HepG2 (cell line): ENCODE results near the gene TTBK1. TPM values are rescaled to one million over a fixed set of nuclear protein-coding genes. Genes with fewer than 3 reads are reported as not detected.
A peak's percentile ranks its signal among the peaks of the same experiment; 100 is the strongest.

Source experiments
- DNMT3B ChIP-seq: conservative IDR thresholded peaks from 2 replicates; pipeline ENCODE4 v1.6.1; 2016; ENCODE audit warnings: missing biosample characterization, control low read depth
- ELF3 ChIP-seq: IDR thresholded peaks from 2 replicates; pipeline ENCODE4 v1.6.1; 2016; ENCODE audit warnings: missing genetic modification reagents, missing compliant biosample characterization
- FOXK1 ChIP-seq: sonication (generic); formaldehyde crosslinking; IDR thresholded peaks from 2 replicates; pipeline ENCODE4 v1.4.0; 2020; ENCODE audit warnings: low read depth, missing genetic modification reagents, borderline replicate concordance
- HDAC1 ChIP-seq: sonication (generic); formaldehyde crosslinking; IDR thresholded peaks from 2 replicates; pipeline ENCODE4 v1.5.1; 2020; ENCODE audit warnings: mild to moderate bottlenecking, missing genetic modification reagents
- HES4 ChIP-seq: sonication (generic); formaldehyde crosslinking; IDR thresholded peaks from 2 replicates; pipeline ENCODE4 v1.9.0; 2021; ENCODE audit warnings: mild to moderate bottlenecking, missing genetic modification reagents, borderline replicate concordance
- HOXA9 ChIP-seq: sonication (generic); formaldehyde crosslinking; IDR thresholded peaks from 2 replicates; pipeline ENCODE4 v1.8.1; 2022; ENCODE audit warnings: missing genetic modification reagents, mild to moderate bottlenecking, moderate library complexity, borderline replicate concordance
- MED8 ChIP-seq: sonication (generic); formaldehyde crosslinking; IDR thresholded peaks from 2 replicates; pipeline ENCODE4 v1.8.1; 2023; ENCODE audit warnings: mild to moderate bottlenecking, missing genetic modification reagents; ENCODE audit not compliant: insufficient replicate concordance
- NR2F6 ChIP-seq, 2 experiments: IDR thresholded peaks; 2 replicates each; pipeline ENCODE4 v1.6.1; 2016; ENCODE audit warnings: antibody characterized with exemption in 1 of 2, mild to moderate bottlenecking in 1 of 2
- PAWR ChIP-seq: sonication (generic); formaldehyde crosslinking; IDR thresholded peaks from 2 replicates; pipeline ENCODE4 v1.4.0; 2020; ENCODE audit warnings: missing genetic modification reagents, mild to moderate bottlenecking, borderline replicate concordance
- SALL2 ChIP-seq: sonication (generic); formaldehyde crosslinking; IDR thresholded peaks from 2 replicates; pipeline ENCODE4 v1.8.1; 2023; ENCODE audit warnings: mild to moderate bottlenecking, missing genetic modification reagents, inconsistent platforms
- YEATS4 ChIP-seq: sonication (generic); formaldehyde crosslinking; IDR thresholded peaks from 2 replicates; pipeline ENCODE4 v1.4.0; 2020; ENCODE audit warnings: missing genetic modification reagents, borderline replicate concordance
- ZNF121 ChIP-seq: sonication (generic); formaldehyde crosslinking; IDR thresholded peaks from 2 replicates; pipeline ENCODE4 v1.5.0; 2020; ENCODE audit warnings: mild to moderate bottlenecking, missing genetic modification reagents
- ZNF20 ChIP-seq: sonication (generic); formaldehyde crosslinking; IDR thresholded peaks from 2 replicates; pipeline ENCODE4 v1.4.0; 2020; ENCODE audit warnings: mild to moderate bottlenecking, moderate library complexity, missing genetic modification reagents
- ZNF235 ChIP-seq: sonication (generic); formaldehyde crosslinking; IDR thresholded peaks from 2 replicates; pipeline ENCODE4 v1.8.1; 2023; ENCODE audit warnings: mild to moderate bottlenecking, missing genetic modification reagents, borderline replicate concordance
- ZNF331 ChIP-seq: sonication (generic); formaldehyde crosslinking; IDR thresholded peaks from 2 replicates; pipeline ENCODE4 v1.4.0; 2020; ENCODE audit warnings: missing genetic modification reagents
- ZNF343 ChIP-seq: sonication (generic); formaldehyde crosslinking; IDR thresholded peaks from 2 replicates; pipeline ENCODE4 v1.4.0; 2020; ENCODE audit warnings: mild to moderate bottlenecking, missing genetic modification reagents
- ZNF761 ChIP-seq: sonication (generic); formaldehyde crosslinking; conservative IDR thresholded peaks from 2 replicates; pipeline ENCODE4 v1.4.0; 2020; ENCODE audit warnings: mild to moderate bottlenecking, missing genetic modification reagents
- ZNF768 ChIP-seq: sonication (generic); formaldehyde crosslinking; IDR thresholded peaks from 2 replicates; pipeline ENCODE4 v1.4.0; 2020; ENCODE audit warnings: missing genetic modification reagents
- ZSCAN12 ChIP-seq: sonication (generic); formaldehyde crosslinking; IDR thresholded peaks from 2 replicates; pipeline ENCODE4 v1.9.0; 2021; ENCODE audit warnings: mild to moderate bottlenecking, missing genetic modification reagents
- polyA plus RNA-seq, 8 experiments: library from polyadenylated mRNA; depleted of rRNA in 3 of 8; stranded (reverse) in 7 of 8; unstranded in 1 of 8; fragments of >200 nt; fragmentation: Illumina TruSeq in 4 of 8; extraction: Trizol in 4 of 8; gene quantifications; 2 replicates each; pipeline versions ENCODE4 v1.2.1 to v1.2.3, GENCODE V29; 2011 to 2016; ENCODE audit warnings: low read depth in 4 of 8, missing spikeins in 1 of 8, mixed read lengths in 1 of 8; ENCODE audit not compliant: insufficient read depth in 1 of 8
- total RNA-seq, 5 experiments: library from RNA; depleted of rRNA; stranded (reverse); fragments of >200 nt; fragmentation: Illumina TruSeq; extraction: Trizol; gene quantifications; 2 replicates each; pipeline ENCODE4 v1.2.3, GENCODE V29; 2016; ENCODE audit warnings: low read depth in 1 of 5
- TF ChIP-seq, protein P1 (sequence below): sonication (generic); formaldehyde crosslinking; IDR thresholded peaks from 2 replicates; pipeline ENCODE4 v1.4.0; 2020; ENCODE audit warnings: missing genetic modification reagents
- TF ChIP-seq, protein P2 (sequence below): sonication (generic); formaldehyde crosslinking; IDR thresholded peaks from 2 replicates; pipeline ENCODE4 v1.4.0; 2020; ENCODE audit warnings: missing genetic modification reagents, low read depth, mild to moderate bottlenecking, borderline replicate concordance
- TF ChIP-seq, protein P3 (sequence below), 2 experiments: sonication (generic) in 1 of 2; formaldehyde crosslinking in 1 of 2; IDR thresholded peaks; 2 replicates each; pipeline versions ENCODE4 v1.5.1 to v1.6.1; 2011 to 2020; ENCODE audit warnings: borderline replicate concordance in 1 of 2, low read depth in 1 of 2, low read length in 1 of 2, mild to moderate bottlenecking in 1 of 2, missing genetic modification reagents in 1 of 2, moderate library complexity in 1 of 2

TTBK1 gene
- total and polyA plus RNA-seq, 2 of the 13 experiments (the other 11 are each of a cell fraction or from before 2014, with no cell fraction given): 0.24 to 0.33 TPM

DNA sequence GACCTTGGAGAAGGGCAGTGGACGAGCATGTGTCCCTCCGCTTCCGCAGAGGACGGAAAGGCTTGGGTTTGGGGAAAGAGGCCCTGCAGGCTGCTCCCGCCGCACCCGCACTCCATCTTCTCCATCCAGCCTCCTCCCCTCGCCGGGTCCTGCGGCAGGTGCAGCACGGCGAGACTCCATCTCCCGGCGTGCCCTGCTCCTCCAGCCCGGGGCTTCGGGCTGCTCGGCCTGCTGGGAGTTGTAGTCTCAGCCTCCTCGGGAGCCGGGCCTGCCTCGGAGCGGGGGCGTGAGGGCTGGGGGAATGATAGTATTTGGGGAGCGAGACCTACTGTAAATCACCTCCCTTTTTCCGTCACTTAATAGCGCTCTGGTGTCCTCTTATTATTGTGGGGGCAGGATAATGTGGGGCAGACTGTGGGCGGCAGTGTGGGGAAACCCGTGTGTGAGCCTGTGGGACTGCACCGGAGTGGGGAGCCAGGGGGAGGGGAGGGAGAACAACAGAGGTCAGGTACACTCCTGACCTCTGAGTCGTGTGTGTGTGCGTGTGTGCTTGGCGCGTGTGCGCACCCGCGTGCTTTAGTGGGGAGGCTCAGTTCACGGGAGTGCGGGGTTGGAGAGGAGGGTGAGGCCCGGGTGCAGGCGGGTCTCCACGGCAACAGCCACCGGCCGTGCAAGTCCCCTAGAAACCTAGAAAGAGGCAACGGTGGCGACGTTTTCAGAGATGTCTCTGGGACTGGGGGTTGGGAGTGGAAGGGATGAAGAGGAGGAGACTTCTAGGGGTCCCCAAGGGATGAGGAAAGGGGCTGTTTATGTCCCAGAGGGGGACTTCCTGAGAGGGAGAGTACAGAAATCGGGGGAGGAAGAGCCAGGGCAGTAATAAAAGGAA, 4.1 kb downstream of the TTBK1 start (continued):
- TF ChIP-seq PAWR (CRISPR knock-in tag) (no peak; the same call in 1 of the 2 replicates), ZNF343 (0 out of 2 replicates have a peak, but pooled peaks have one; percentile 69), HOXA9 (0 out of 2 replicates have a peak, but pooled peaks have one; percentile 10), MED8 (CRISPR knock-in tag) (no peak), FOXK1 (CRISPR knock-in tag) (0 out of 2 replicates have a peak, but pooled peaks have one; percentile 16), HDAC1 (CRISPR knock-in tag) (peak; percentile 81), ZNF235 (no peak), ZNF761 (CRISPR knock-in tag) (0 out of 2 replicates have a peak, but pooled peaks have one; percentile 40), HES4 (CRISPR knock-in tag) (peak; percentile 17; the same call in 1 of the 2 replicates), NR2F6 (IDR thresholded peaks at IDR 0.05) (peak; percentile 54), NR2F6 (CRISPR knock-in tag; IDR thresholded peaks at IDR 0.05) (no peak; the same call in 1 of the 2 replicates), ZNF121 (no peak), SALL2 (CRISPR knock-in tag) (peak; percentile 72), ZNF331 (CRISPR knock-in tag) (no peak), ZSCAN12 (CRISPR knock-in tag) (no peak), DNMT3B (CRISPR knock-in tag) (no peak), ELF3 (CRISPR knock-in tag) (0 out of 2 replicates have a peak, but pooled peaks have one; percentile 30), ZNF20 (CRISPR knock-in tag) (no peak), YEATS4 (CRISPR knock-in tag) (no peak), ZNF768 (no peak)
- TF ChIP-seq, protein P1, sequence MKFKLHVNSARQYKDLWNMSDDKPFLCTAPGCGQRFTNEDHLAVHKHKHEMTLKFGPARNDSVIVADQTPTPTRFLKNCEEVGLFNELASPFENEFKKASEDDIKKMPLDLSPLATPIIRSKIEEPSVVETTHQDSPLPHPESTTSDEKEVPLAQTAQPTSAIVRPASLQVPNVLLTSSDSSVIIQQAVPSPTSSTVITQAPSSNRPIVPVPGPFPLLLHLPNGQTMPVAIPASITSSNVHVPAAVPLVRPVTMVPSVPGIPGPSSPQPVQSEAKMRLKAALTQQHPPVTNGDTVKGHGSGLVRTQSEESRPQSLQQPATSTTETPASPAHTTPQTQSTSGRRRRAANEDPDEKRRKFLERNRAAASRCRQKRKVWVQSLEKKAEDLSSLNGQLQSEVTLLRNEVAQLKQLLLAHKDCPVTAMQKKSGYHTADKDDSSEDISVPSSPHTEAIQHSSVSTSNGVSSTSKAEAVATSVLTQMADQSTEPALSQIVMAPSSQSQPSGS (CRISPR knock-in tag): no peak
- TF ChIP-seq, protein P2, sequence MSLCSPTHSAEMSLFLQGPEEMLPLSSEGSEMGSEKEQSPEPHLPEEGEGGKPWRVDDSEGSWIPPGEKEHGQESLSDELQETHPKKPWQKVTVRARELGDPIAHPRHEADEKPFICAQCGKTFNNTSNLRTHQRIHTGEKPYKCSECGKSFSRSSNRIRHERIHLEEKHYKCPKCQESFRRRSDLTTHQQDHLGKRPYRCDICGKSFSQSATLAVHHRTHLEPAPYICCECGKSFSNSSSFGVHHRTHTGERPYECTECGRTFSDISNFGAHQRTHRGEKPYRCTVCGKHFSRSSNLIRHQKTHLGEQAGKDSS (CRISPR knock-in tag): no peak
- TF ChIP-seq, protein P3, sequence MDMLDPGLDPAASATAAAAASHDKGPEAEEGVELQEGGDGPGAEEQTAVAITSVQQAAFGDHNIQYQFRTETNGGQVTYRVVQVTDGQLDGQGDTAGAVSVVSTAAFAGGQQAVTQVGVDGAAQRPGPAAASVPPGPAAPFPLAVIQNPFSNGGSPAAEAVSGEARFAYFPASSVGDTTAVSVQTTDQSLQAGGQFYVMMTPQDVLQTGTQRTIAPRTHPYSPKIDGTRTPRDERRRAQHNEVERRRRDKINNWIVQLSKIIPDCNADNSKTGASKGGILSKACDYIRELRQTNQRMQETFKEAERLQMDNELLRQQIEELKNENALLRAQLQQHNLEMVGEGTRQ (IDR thresholded peaks at IDR 0.05; ENCODE audit: low read depth, low read length): no peak
- TF ChIP-seq, protein P3 (CRISPR knock-in tag; IDR thresholded peaks at IDR 0.05; ENCODE audit: borderline replicate concordance): no peak; the same call in 1 of the 2 replicates
